Stimulated activated CD4-positive, alpha-beta T cell treated with anti-CD3 and anti-CD28 coated beads, TNF-alpha, amount 100 ng/mL, for 48 hours (primary cell): Measurements from ENCODE around the gene SERINC3.
"Not testable (repeated sequence)": the region's sequence is repeated elsewhere in the genome, so short reads cannot be mapped to it uniquely, and the experiment has no call there.

ENCODE experiments used
- DNase-seq, 3 donors: peaks; one replicate each; pipeline ENCODE4 v3.0.0-alpha.2; 2020; ENCODE audit warnings: low read depth in 3 of 3

Gene SERINC3

GRCh38 chr20:44494266-44494665, 27.6 kb downstream of the SERINC3 start:
- no peak for DNase-seq

GRCh38 chr20:44491635-44492395, 30.1 kb downstream of the SERINC3 start:
- DNase-seq, result no peak

GRCh38 chr20:44489931-44490330, 31.9 kb downstream of the SERINC3 start:
- DNase-seq, result no peak

GRCh38 chr20:44489223-44489622, 32.6 kb downstream of the SERINC3 start:
- DNase-seq, result no peak

- DNase-seq, result no peak
These were observed 33.3 kb downstream of the SERINC3 start for GRCh38 chr20:44488551-44488950.

GRCh38 chr20:44485830-44486198, 36.1 kb downstream of the SERINC3 start:
- DNase-seq, result no peak

GRCh38 chr20:44485078-44485829, 36.6 kb downstream of the SERINC3 start:
- no peak for DNase-seq

GRCh38 chr20:44483112-44483511, 38.8 kb downstream of the SERINC3 start:
- no peak for DNase-seq

GRCh38 chr20:44481719-44482416, 40.0 kb downstream of the SERINC3 start:
- DNase-seq, result no peak

GRCh38 chr20:44480097-44480496, 41.8 kb downstream of the SERINC3 start:
- no peak for DNase-seq

- no peak for DNase-seq
These were observed 42.2 kb downstream of the SERINC3 start for GRCh38 chr20:44479643-44480042.

GRCh38 chr20:44478206-44478605, 43.7 kb downstream of the SERINC3 start:
- DNase-seq, result no peak

- DNase-seq, result no peak
These were observed 44.7 kb downstream of the SERINC3 start for GRCh38 chr20:44477151-44477550.

GRCh38 chr20:44475694-44476560, 45.9 kb downstream of the SERINC3 start, which contains the start of gene TTPAL:
Gene TTPAL (plus strand): TSS chr20:44475874. CDS start chr20:44480000, 4,126 bp downstream.
- peak; percentile 82 to 89 (median 87) for DNase-seq

- DNase-seq, result no peak
These were observed 46.5 kb downstream of the SERINC3 start for GRCh38 chr20:44475372-44475693.

- DNase-seq, result not testable (repeated sequence)
These were observed 49.6 kb downstream of the SERINC3 start for GRCh38 chr20:44472283-44472682.

GRCh38 chr20:44471481-44471882, 50.4 kb downstream of the SERINC3 start:
- no peak for DNase-seq

- DNase-seq, result no peak
These were observed 51.5 kb downstream of the SERINC3 start for GRCh38 chr20:44470327-44470726.

GRCh38 chr20:44468044-44468782, 53.7 kb downstream of the SERINC3 start:
- no peak for DNase-seq

- DNase-seq, result no peak
These were observed 54.5 kb downstream of the SERINC3 start for GRCh38 chr20:44467289-44467883.
